IMR-90 (cell line): ENCODE data around the gene OSBPL9. TPM values are rescaled to one million over a fixed set of nuclear protein-coding genes. Genes with fewer than 3 reads are reported as not detected.
A peak's percentile ranks its signal among the peaks of the same experiment; 100 is the strongest.

Source experiments
- ATAC-seq: fragments of 200-7000 bp; cut with Tn5 transposase; 2 replicates; pipeline ENCODE4 v1.9.1; 2020; ENCODE audit warnings: low read depth, mild to moderate bottlenecking, moderate library complexity
- BruUV-seq: library from RNA; stranded (reverse); fragments of 400-500 nt; replicated peaks from 2 replicates; lab custom pipeline; 2021; lab: Mats Ljungman, UMichigan
- CTCF ChIA-PET: fragments of 300-600 bp; formaldehyde crosslinking; extraction: SDS; loops from one replicate; lab custom pipeline; 2021; ENCODE audit warnings: antibody characterized with exemption; lab: Yijun Ruan, JAX
- POLR2A ChIA-PET: fragments of 300-600 bp; sonication (Branson Sonifier 250); formaldehyde crosslinking; loops from one replicate; lab custom pipeline; 2022; ENCODE audit warnings: antibody characterized with exemption; ENCODE audit not compliant: unreplicated experiment; lab: Charles Lee
- DNase-seq: peaks from one replicate; pipeline ENCODE4 v3.0.0; 2013
- H2AFZ ChIP-seq: replicated peaks from 2 replicates; pipeline ENCODE3; 2013; ENCODE audit warnings: low read length, mild to moderate bottlenecking; ENCODE audit not compliant: poor library complexity
- H2AK5ac ChIP-seq: 2 replicates; pipeline ENCODE4 v1.6.1; 2013; ENCODE audit warnings: low read depth, low read length, inconsistent platforms
- H2AK9ac ChIP-seq: replicated peaks from 2 replicates; pipeline ENCODE3; 2013; ENCODE audit warnings: mild to moderate bottlenecking, low read depth, low read length, moderate library complexity; ENCODE audit not compliant: poor library complexity
- H2BK120ac ChIP-seq: 2 replicates; pipeline ENCODE4 v1.6.1; 2013; ENCODE audit warnings: low read depth, low read length, inconsistent platforms
- H2BK15ac ChIP-seq: 3 replicates; pipeline ENCODE4 v1.6.1; 2013; ENCODE audit warnings: low read depth, low read length, inconsistent platforms
- H2BK20ac ChIP-seq: 2 replicates; pipeline ENCODE4 v1.6.1; 2013; ENCODE audit warnings: low read depth, mild to moderate bottlenecking, inconsistent platforms, low read length, moderate library complexity
- H2BK5ac ChIP-seq: 2 replicates; pipeline ENCODE4 v1.6.1; 2013; ENCODE audit warnings: mild to moderate bottlenecking, low read depth, low read length, inconsistent platforms; ENCODE audit not compliant: poor library complexity, severe bottlenecking
- H3K14ac ChIP-seq: replicated peaks from 2 replicates; pipeline ENCODE4 v1.6.1; 2013; ENCODE audit warnings: low read depth, low read length, inconsistent platforms
- H3K18ac ChIP-seq: 2 replicates; pipeline ENCODE4 v1.6.1; 2013; ENCODE audit warnings: low read depth, low read length, control low read depth
- H3K23ac ChIP-seq: 2 replicates; pipeline ENCODE4 v1.6.1; 2013; ENCODE audit warnings: low read depth, low read length, inconsistent platforms
- H3K27ac ChIP-seq: 2 replicates; pipeline ENCODE4 v1.5.1; 2013; ENCODE audit warnings: mild to moderate bottlenecking, control low read depth, low read length; ENCODE audit not compliant: insufficient read depth
- H3K27me3 ChIP-seq: 2 replicates; pipeline ENCODE4 v1.6.1; 2013; ENCODE audit warnings: low read length; ENCODE audit not compliant: control insufficient read depth, insufficient read depth
- H3K36me3 ChIP-seq: 2 replicates; pipeline ENCODE4 v1.6.1; 2013; ENCODE audit warnings: low read length, mixed read lengths; ENCODE audit not compliant: control insufficient read depth, insufficient read depth
- H3K4ac ChIP-seq: 2 replicates; pipeline ENCODE4 v1.6.1; 2013; ENCODE audit warnings: low read depth, low read length, inconsistent platforms
- H3K4me1 ChIP-seq: 2 replicates; pipeline ENCODE4 v1.6.1; 2013; ENCODE audit warnings: low read length, mixed read lengths; ENCODE audit not compliant: control insufficient read depth, insufficient read depth
- H3K4me2 ChIP-seq: 2 replicates; pipeline ENCODE4 v1.6.1; 2013; ENCODE audit warnings: low read depth, mild to moderate bottlenecking, control low read depth, low read length, moderate library complexity
- H3K4me3 ChIP-seq: 2 replicates; pipeline ENCODE4 v1.5.1; 2013; ENCODE audit warnings: low read depth, mild to moderate bottlenecking, control low read depth, low read length, moderate library complexity; ENCODE audit not compliant: insufficient read depth
- H3K56ac ChIP-seq: 2 replicates; pipeline ENCODE4 v1.6.1; 2013; ENCODE audit warnings: low read length, inconsistent platforms; ENCODE audit not compliant: insufficient read depth; ENCODE audit errors: extremely low read depth
- H3K79me1 ChIP-seq, 2 experiments: 2 replicates each; pipeline ENCODE4 v1.6.1; 2013; ENCODE audit warnings: low read length in 2 of 2, inconsistent platforms in 1 of 2, low read depth in 1 of 2
- H3K9ac ChIP-seq: 2 replicates; pipeline ENCODE4 v1.6.1; 2013; ENCODE audit warnings: low read depth, low read length, control low read depth
- H3K9me1 ChIP-seq: 2 replicates; pipeline ENCODE4 v1.6.1; 2013; ENCODE audit warnings: low read length, inconsistent platforms; ENCODE audit not compliant: insufficient read depth
- H3K9me3 ChIP-seq: 2 replicates; pipeline ENCODE4 v1.6.1; 2013; ENCODE audit warnings: low read length; ENCODE audit not compliant: control insufficient read depth, insufficient read depth
- H4K20me1 ChIP-seq: 2 replicates; pipeline ENCODE4 v1.6.1; 2013; ENCODE audit warnings: low read length, inconsistent platforms; ENCODE audit not compliant: insufficient read depth
- H4K5ac ChIP-seq: 2 replicates; pipeline ENCODE4 v1.6.1; 2013; ENCODE audit warnings: mild to moderate bottlenecking, low read depth, low read length, control low read depth
- H4K8ac ChIP-seq, 2 experiments: 2 replicates each; pipeline ENCODE4 v1.6.1; 2013; ENCODE audit warnings: low read depth in 2 of 2, low read length in 2 of 2, control low read depth in 1 of 2, inconsistent platforms in 1 of 2
- H4K91ac ChIP-seq: 2 replicates; pipeline ENCODE4 v1.6.1; 2013; ENCODE audit warnings: low read depth, low read length, inconsistent platforms; ENCODE audit not compliant: insufficient read depth
- BHLHE40 ChIP-seq: fragments of 150-350 bp; IDR thresholded peaks from 2 replicates; pipeline ENCODE4 v1.6.1; 2016; ENCODE audit warnings: mild to moderate bottlenecking, low read depth, low read length
- CEBPB ChIP-seq: IDR thresholded peaks from 2 replicates; pipeline ENCODE4 v1.6.1; 2012; ENCODE audit warnings: low read depth, low read length, improper control_type of control experiment
- CHD1 ChIP-seq: IDR thresholded peaks from 2 replicates; pipeline ENCODE4 v1.6.1; 2012; ENCODE audit warnings: low read depth, low read length, improper control_type of control experiment
- CTCF ChIP-seq: conservative IDR thresholded peaks from 2 replicates; pipeline ENCODE4 v1.5.1; 2012; ENCODE audit warnings: mild to moderate bottlenecking, low read depth, low read length, improper control_type of control experiment
- ELK1 ChIP-seq: fragments of 150-350 bp; IDR thresholded peaks from 2 replicates; pipeline ENCODE4 v1.6.1; 2016; ENCODE audit warnings: low read depth, mild to moderate bottlenecking, low read length, moderate library complexity, borderline replicate concordance
- MAFK ChIP-seq: IDR thresholded peaks from 2 replicates; pipeline ENCODE4 v1.6.1; 2012; ENCODE audit warnings: low read depth, low read length, improper control_type of control experiment
- MXI1 ChIP-seq: IDR thresholded peaks from 2 replicates; pipeline ENCODE4 v1.6.1; 2012; ENCODE audit warnings: low read depth, mild to moderate bottlenecking, low read length, moderate library complexity, borderline replicate concordance
- NFE2L2 ChIP-seq: fragments of 150-350 bp; IDR thresholded peaks from 2 replicates; pipeline ENCODE4 v1.6.1; 2016; ENCODE audit warnings: low read depth, mild to moderate bottlenecking, low read length
- POLR2A ChIP-seq: IDR thresholded peaks from 2 replicates; pipeline ENCODE4 v1.6.1; 2012; ENCODE audit warnings: mild to moderate bottlenecking, low read depth, low read length
- RAD21 ChIP-seq: IDR thresholded peaks from 2 replicates; pipeline ENCODE4 v1.6.1; 2012; ENCODE audit warnings: low read length, improper control_type of control experiment
- RCOR1 ChIP-seq: IDR thresholded peaks from 2 replicates; pipeline ENCODE4 v1.6.1; 2012; ENCODE audit warnings: mild to moderate bottlenecking, low read length, improper control_type of control experiment; ENCODE audit not compliant: insufficient replicate concordance
- RFX5 ChIP-seq: IDR thresholded peaks from 2 replicates; pipeline ENCODE4 v1.8.0; 2012; ENCODE audit warnings: low read depth, mild to moderate bottlenecking, low read length, moderate library complexity
- SMC3 ChIP-seq: fragments of 150-350 bp; IDR thresholded peaks from 2 replicates; pipeline ENCODE4 v1.6.1; 2016; ENCODE audit warnings: low read depth, mild to moderate bottlenecking, antibody characterized with exemption, low read length, moderate library complexity
- WGBS, 2 experiments: methylation state at CpG; one replicate each; pipeline versions ENCODE4 v1.1.5 to v1.1.7; 2013; ENCODE audit warnings: missing lambda C conversion rate in 2 of 2; ENCODE audit not compliant: insufficient read length in 1 of 2; ENCODE audit errors: extremely low coverage in 2 of 2; 5-methylcytosine and 5-hydroxymethylcytosine counted together
- dilution Hi-C: fragments of 300-500 bp; cut with HindIII; formaldehyde crosslinking; loops from one replicate; pipeline ENCODE4 v1.14.3; 2018; ENCODE audit warnings: low sequenced_read_pairs; ENCODE audit not compliant: unreplicated experiment
- in situ Hi-C: fragments of 300-500 bp; cut with MboI; formaldehyde crosslinking; loops from 3 replicates; pipeline ENCODE4 v1.14.3; 2019; ENCODE audit warnings: low sequenced_read_pairs, inconsistent platforms, mixed read lengths
- intact Hi-C: fragments of 100-400 bp; cut with micrococcal nuclease; formaldehyde crosslinking; loops from 2 replicates; pipeline ENCODE4 v1.10.0; 2022
- polyA plus RNA-seq, 3 experiments: library from polyadenylated mRNA; depleted of rRNA; stranded (reverse); fragments of >200 nt; gene quantifications; 2 replicates each; pipeline ENCODE4 v1.2.3, GENCODE V29; 2012; ENCODE audit warnings: low replicate concordance in 1 of 3
- total RNA-seq: library from RNA; depleted of rRNA; stranded (reverse); fragments of >200 nt; gene quantifications from 2 replicates; pipeline ENCODE4 v1.2.3, GENCODE V29; 2012

The OSBPL9 gene
- total and polyA plus RNA-seq, 2 of the 4 experiments (the other 2 are of a cell fraction) = 51.4 to 127 TPM

GRCh38 chr1:51750218-51750617 is 133.3 kb downstream of the OSBPL9 start:
- Histone ChIP-seq H4K8ac (no peak overlapping the region), H4K20me1 (no peaks in the 10 kb centered on the region), H2BK120ac (no peak overlapping the region), H3K4me1 (no peaks in the 10 kb centered on the region), H3K79me1 (peaks cover 6 to 7% of the 10 kb centered on the region in 2 experiments; a peak in 3 of 4 replicates), H3K9ac (no peak overlapping the region), H4K5ac (no peak overlapping the region), H3K4me3 (no peak overlapping the region), H2BK20ac (no peak overlapping the region), H3K9me3 (peaks cover 3% of the 10 kb centered on the region), H3K14ac (no peak overlapping the region), H2BK5ac (no peak overlapping the region), H2BK15ac (no peak overlapping the region), H3K36me3 (peaks cover 14% of the 10 kb centered on the region), H2AFZ (no peak overlapping the region), H3K4me2 (no peak overlapping the region), H3K23ac (no peak overlapping the region), H2AK9ac (no peak overlapping the region), H3K27ac (no peak overlapping the region), H4K91ac (no peak overlapping the region), H3K9me1 (no peaks in the 10 kb centered on the region), H3K18ac (no peak overlapping the region), H3K56ac (no peak overlapping the region), H3K27me3 (no peaks in the 10 kb centered on the region), H2AK5ac (no peak overlapping the region), H3K4ac (no peak overlapping the region)
- POLR2A ChIA-PET = interaction anchor here (0.6 kb wide), 1 partner anchor 986 kb away, joined by 3 read pairs; no protein-coding TSS in a partner anchor
- intact Hi-C loops (no loop called here), in situ Hi-C loops (no loop called here), dilution Hi-C loops (no loop called here)
- no TSS peak for BruUV-seq
- ATAC-seq = peak; percentile 64
- WGBS, 2 experiments = no CpG with 5 or more reads among the region's 3 CpGs
- DNase-seq = peak; percentile 50
- TF ChIP-seq CTCF (no peak), CEBPB (no peak), RCOR1 (no peak), MAFK (no peak), RAD21 (no peak), CHD1 (no peak), BHLHE40 (no peak), NFE2L2 (no peak), POLR2A (no peak), MXI1 (no peak), RFX5 (no peak), SMC3 (no peak), ELK1 (no peak)
- CTCF ChIA-PET = no interaction called here
